ENCODE results near the gene NUAK2. TPM values are rescaled to one million over a fixed set of nuclear protein-coding genes. Genes with fewer than 3 reads are reported as not detected.

Gene NUAK2
- total and polyA plus RNA-seq, 4 donors = 1.3 to 2.4 (median 2.1) TPM

DNA sequence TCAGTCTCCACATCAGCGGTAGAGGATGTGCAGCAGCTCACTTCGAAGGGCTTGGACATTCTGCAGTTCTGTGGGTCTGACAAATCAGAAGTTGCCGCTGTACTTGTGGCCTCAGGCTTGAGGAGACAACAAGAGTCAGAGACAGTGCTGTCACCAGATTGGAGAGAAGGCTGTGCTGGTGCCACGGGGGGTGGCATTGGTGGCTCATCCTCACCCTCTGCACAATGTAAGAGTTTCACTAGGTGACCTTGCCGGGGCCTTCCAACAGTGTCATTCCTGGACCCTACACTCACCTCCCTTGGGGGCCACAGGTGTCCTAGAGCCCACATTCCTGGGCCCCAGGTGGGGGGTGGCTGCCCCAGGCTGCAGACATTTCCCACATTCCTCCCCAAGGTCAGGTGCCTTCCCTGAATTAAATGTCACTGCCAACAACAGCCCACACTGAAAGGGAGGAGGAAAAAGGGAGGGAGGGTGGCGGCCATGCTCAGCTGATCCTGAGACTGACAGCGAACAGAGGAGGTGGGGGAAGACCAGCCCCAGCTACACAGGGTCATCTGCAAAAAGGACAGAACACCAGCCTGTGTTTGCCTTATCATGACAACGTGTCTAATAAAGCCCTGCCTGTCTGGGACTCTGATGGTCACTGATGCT, 47.4 kb downstream of the NUAK2 start:
- peaks cover 0 to 7% (median 0%) of the 10 kb centered on the region in 4 donors for H3K4me1 ChIP-seq (ENCODE audit: control insufficient read depth in 4 of 4, insufficient read depth in 4 of 4, low read length in 3 of 4)
- TF ChIP-seq RXRA (IDR thresholded peaks at IDR 0.05) (no peak), FOXA1 (IDR thresholded peaks at IDR 0.05) (no peak), YY1 (IDR thresholded peaks at IDR 0.05) (no peak), EGR1 (IDR thresholded peaks at IDR 0.05; ENCODE audit: low read depth in 2 of 2) (no peak), HNF4G (IDR thresholded peaks at IDR 0.05) (no peak), ATF3 (IDR thresholded peaks at IDR 0.05) (no peak), FOXA2 (IDR thresholded peaks at IDR 0.05) (no peak), JUND (IDR thresholded peaks at IDR 0.05) (no peak), GABPA (IDR thresholded peaks at IDR 0.05 in 1 of 2, conservative IDR thresholded peaks at IDR 0.05 in 1 of 2) (no peak), SP1 (IDR thresholded peaks at IDR 0.05) (no peak), RAD21 (IDR thresholded peaks at IDR 0.05) (no peak), TAF1 (conservative IDR thresholded peaks at IDR 0.05) (no peak), MAX (IDR thresholded peaks at IDR 0.05) (no peak), NR2F2 (IDR thresholded peaks at IDR 0.05) (no peak), HNF4A (conservative IDR thresholded peaks at IDR 0.05) (no peak)
- TF ChIP-seq, protein P1, sequence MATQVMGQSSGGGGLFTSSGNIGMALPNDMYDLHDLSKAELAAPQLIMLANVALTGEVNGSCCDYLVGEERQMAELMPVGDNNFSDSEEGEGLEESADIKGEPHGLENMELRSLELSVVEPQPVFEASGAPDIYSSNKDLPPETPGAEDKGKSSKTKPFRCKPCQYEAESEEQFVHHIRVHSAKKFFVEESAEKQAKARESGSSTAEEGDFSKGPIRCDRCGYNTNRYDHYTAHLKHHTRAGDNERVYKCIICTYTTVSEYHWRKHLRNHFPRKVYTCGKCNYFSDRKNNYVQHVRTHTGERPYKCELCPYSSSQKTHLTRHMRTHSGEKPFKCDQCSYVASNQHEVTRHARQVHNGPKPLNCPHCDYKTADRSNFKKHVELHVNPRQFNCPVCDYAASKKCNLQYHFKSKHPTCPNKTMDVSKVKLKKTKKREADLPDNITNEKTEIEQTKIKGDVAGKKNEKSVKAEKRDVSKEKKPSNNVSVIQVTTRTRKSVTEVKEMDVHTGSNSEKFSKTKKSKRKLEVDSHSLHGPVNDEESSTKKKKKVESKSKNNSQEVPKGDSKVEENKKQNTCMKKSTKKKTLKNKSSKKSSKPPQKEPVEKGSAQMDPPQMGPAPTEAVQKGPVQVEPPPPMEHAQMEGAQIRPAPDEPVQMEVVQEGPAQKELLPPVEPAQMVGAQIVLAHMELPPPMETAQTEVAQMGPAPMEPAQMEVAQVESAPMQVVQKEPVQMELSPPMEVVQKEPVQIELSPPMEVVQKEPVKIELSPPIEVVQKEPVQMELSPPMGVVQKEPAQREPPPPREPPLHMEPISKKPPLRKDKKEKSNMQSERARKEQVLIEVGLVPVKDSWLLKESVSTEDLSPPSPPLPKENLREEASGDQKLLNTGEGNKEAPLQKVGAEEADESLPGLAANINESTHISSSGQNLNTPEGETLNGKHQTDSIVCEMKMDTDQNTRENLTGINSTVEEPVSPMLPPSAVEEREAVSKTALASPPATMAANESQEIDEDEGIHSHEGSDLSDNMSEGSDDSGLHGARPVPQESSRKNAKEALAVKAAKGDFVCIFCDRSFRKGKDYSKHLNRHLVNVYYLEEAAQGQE (IDR thresholded peaks at IDR 0.05) = no peak
- TF ChIP-seq, protein P2, sequence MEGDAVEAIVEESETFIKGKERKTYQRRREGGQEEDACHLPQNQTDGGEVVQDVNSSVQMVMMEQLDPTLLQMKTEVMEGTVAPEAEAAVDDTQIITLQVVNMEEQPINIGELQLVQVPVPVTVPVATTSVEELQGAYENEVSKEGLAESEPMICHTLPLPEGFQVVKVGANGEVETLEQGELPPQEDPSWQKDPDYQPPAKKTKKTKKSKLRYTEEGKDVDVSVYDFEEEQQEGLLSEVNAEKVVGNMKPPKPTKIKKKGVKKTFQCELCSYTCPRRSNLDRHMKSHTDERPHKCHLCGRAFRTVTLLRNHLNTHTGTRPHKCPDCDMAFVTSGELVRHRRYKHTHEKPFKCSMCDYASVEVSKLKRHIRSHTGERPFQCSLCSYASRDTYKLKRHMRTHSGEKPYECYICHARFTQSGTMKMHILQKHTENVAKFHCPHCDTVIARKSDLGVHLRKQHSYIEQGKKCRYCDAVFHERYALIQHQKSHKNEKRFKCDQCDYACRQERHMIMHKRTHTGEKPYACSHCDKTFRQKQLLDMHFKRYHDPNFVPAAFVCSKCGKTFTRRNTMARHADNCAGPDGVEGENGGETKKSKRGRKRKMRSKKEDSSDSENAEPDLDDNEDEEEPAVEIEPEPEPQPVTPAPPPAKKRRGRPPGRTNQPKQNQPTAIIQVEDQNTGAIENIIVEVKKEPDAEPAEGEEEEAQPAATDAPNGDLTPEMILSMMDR (IDR thresholded peaks at IDR 0.05; ENCODE audit: low read depth, low read length, missing input control) = no peak
- TF ChIP-seq, protein P3, sequence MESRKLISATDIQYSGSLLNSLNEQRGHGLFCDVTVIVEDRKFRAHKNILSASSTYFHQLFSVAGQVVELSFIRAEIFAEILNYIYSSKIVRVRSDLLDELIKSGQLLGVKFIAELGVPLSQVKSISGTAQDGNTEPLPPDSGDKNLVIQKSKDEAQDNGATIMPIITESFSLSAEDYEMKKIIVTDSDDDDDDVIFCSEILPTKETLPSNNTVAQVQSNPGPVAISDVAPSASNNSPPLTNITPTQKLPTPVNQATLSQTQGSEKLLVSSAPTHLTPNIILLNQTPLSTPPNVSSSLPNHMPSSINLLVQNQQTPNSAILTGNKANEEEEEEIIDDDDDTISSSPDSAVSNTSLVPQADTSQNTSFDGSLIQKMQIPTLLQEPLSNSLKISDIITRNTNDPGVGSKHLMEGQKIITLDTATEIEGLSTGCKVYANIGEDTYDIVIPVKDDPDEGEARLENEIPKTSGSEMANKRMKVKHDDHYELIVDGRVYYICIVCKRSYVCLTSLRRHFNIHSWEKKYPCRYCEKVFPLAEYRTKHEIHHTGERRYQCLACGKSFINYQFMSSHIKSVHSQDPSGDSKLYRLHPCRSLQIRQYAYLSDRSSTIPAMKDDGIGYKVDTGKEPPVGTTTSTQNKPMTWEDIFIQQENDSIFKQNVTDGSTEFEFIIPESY (IDR thresholded peaks at IDR 0.05) = no peak
- no peak for DNase-seq (ENCODE audit: low spot score)
- H3K9ac ChIP-seq (ENCODE audit: low read depth in 1 of 2, low read length in 2 of 2) = no peak overlapping the region
- H3K9me3 ChIP-seq (ENCODE audit: control insufficient read depth in 4 of 4, low read length in 3 of 4) = no peaks in the 10 kb centered on the region
- WGBS = 78% methylated on average over 8 of the region's 8 CpGs
- no peak overlapping the region for H3K4me3 ChIP-seq (ENCODE audit: low read depth in 1 of 3, low read length in 3 of 3)
- no peaks in the 10 kb centered on the region for H3K27me3 ChIP-seq (ENCODE audit: control insufficient read depth in 4 of 4, insufficient read depth in 4 of 4, low read length in 3 of 4)
- no peaks in the 10 kb centered on the region for H3K36me3 ChIP-seq (ENCODE audit: control insufficient read depth in 4 of 4, insufficient read depth in 3 of 4, low read depth in 1 of 4, low read length in 3 of 4)
- no peak overlapping the region for H3K27ac ChIP-seq (ENCODE audit: low read depth in 1 of 2, low read length in 2 of 2)
